Kidney (tissue), 14 donors: ENCODE results near the gene SLC25A12. TPM values are rescaled to one million over a fixed set of nuclear protein-coding genes. Genes with fewer than 3 reads are reported as not detected.

Experiments
- DNase-seq, 5 donors: peaks; one replicate each; pipeline ENCODE4 v3.0.0-alpha.2; 2013 to 2020
- FAIRE-seq: peaks from 2 replicates; lab custom pipeline; 2012; peaks lifted over from hg19 to GRCh38; lab: Jason Lieb, UNC
- H3K27ac ChIP-seq, 2 donors: one replicate each; pipeline ENCODE4 v1.7.0; 2013; ENCODE audit warnings: low read depth in 2 of 2, low read length in 2 of 2, inconsistent platforms in 1 of 2
- H3K27me3 ChIP-seq: one replicate; pipeline ENCODE4 v1.7.1; 2013; ENCODE audit warnings: low read length, inconsistent platforms; ENCODE audit not compliant: control insufficient read depth, insufficient read depth
- H3K36me3 ChIP-seq, 3 donors: one replicate each; pipeline versions ENCODE4 v1.7.0 to v1.7.1; 2013; ENCODE audit warnings: low read length in 3 of 3, control low read depth in 1 of 3, inconsistent platforms in 1 of 3; ENCODE audit not compliant: insufficient read depth in 3 of 3, control insufficient read depth in 2 of 3
- H3K4me1 ChIP-seq, 3 donors: one replicate each; pipeline versions ENCODE4 v1.7.0 to v1.7.1; 2013; ENCODE audit warnings: low read length in 3 of 3, inconsistent platforms in 1 of 3, low read depth in 1 of 3; ENCODE audit not compliant: control insufficient read depth in 2 of 3, insufficient read depth in 2 of 3
- H3K4me3 ChIP-seq, 3 donors: one replicate each; pipeline versions ENCODE4 v1.7.0 to v1.8.1; 2013; ENCODE audit warnings: low read length in 3 of 3, control low read depth in 1 of 3, inconsistent platforms in 1 of 3
- H3K9ac ChIP-seq, 3 donors: one replicate each; pipeline versions ENCODE4 v1.7.0 to v1.7.1; 2013; ENCODE audit warnings: low read length in 3 of 3, control low read depth in 1 of 3, inconsistent platforms in 1 of 3
- H3K9me3 ChIP-seq, 3 donors: one replicate each; pipeline versions ENCODE4 v1.7.0 to v1.7.1; 2013; ENCODE audit warnings: low read length in 3 of 3, control low read depth in 1 of 3, inconsistent platforms in 1 of 3; ENCODE audit not compliant: control insufficient read depth in 2 of 3, insufficient read depth in 1 of 3
- intact Hi-C: fragments of 100-400 bp; cut with DNase I; formaldehyde crosslinking; loops from one replicate; pipeline ENCODE4 v1.11.1; 2022
- polyA plus RNA-seq: library from polyadenylated mRNA; stranded (reverse); fragments of 350-450 nt; fragmentation: Illumina TruSeq; extraction: RNeasy Lipid Tissue Mini Kit (QIAGEN cat#74804); gene quantifications from one replicate; pipeline ENCODE4 v1.2.3, GENCODE V29; 2014; ENCODE audit warnings: low read depth, low replicate concordance; ENCODE audit not compliant: insufficient read depth
- total RNA-seq: library from RNA; stranded (reverse); fragmentation: NEBNext Ultra II Directional; extraction: Animal tissue kit (Norgen Biotek cat#: 25700); gene quantifications from one replicate; pipeline ENCODE4 v1.2.1, GENCODE V29; 2021
- TF ChIP-seq, protein P1 (sequence below): IDR thresholded peaks from 3 replicates; pipeline ENCODE4 v1.5.1; 2012; ENCODE audit warnings: mild to moderate bottlenecking, moderate library complexity, borderline replicate concordance; ENCODE audit not compliant: insufficient read depth; ENCODE audit errors: extremely low read depth
- donor health status: control.
- donor health status: control.
- donor health status: control.
- donor health status: control.
- donor health status: control.
- donor health status: DM: yes; HTN: yes; CAD: no.
- donor health status: Normal renal cell carcinoma (clear cell type).

Gene SLC25A12
- total and polyA plus RNA-seq, 2 donors from 2014 or later = 21.8 to 24.8 TPM

GRCh38 chr2:171754254-171754939 lies 139.6 kb downstream of the SLC25A12 start:
- TF ChIP-seq, protein P1, sequence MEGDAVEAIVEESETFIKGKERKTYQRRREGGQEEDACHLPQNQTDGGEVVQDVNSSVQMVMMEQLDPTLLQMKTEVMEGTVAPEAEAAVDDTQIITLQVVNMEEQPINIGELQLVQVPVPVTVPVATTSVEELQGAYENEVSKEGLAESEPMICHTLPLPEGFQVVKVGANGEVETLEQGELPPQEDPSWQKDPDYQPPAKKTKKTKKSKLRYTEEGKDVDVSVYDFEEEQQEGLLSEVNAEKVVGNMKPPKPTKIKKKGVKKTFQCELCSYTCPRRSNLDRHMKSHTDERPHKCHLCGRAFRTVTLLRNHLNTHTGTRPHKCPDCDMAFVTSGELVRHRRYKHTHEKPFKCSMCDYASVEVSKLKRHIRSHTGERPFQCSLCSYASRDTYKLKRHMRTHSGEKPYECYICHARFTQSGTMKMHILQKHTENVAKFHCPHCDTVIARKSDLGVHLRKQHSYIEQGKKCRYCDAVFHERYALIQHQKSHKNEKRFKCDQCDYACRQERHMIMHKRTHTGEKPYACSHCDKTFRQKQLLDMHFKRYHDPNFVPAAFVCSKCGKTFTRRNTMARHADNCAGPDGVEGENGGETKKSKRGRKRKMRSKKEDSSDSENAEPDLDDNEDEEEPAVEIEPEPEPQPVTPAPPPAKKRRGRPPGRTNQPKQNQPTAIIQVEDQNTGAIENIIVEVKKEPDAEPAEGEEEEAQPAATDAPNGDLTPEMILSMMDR = no peak
- Histone ChIP-seq H3K36me3 (peaks cover 0 to 15% (median 8%) of the 10 kb centered on the region in 3 donors), H3K4me1 (no peaks in the 10 kb centered on the region), H3K27me3 (no peaks in the 10 kb centered on the region), H3K27ac (no peak overlapping the region), H3K4me3 (no peak overlapping the region), H3K9me3 (no peaks in the 10 kb centered on the region), H3K9ac (no peak overlapping the region)
- DNase-seq (no peak), FAIRE-seq (no peak)
- intact Hi-C loops = no loop called here

- Histone ChIP-seq H3K9ac (no peak overlapping the region), H3K4me3 (no peak overlapping the region), H3K27ac (no peak overlapping the region), H3K9me3 (no peaks in the 10 kb centered on the region), H3K4me1 (no peaks in the 10 kb centered on the region), H3K27me3 (no peaks in the 10 kb centered on the region), H3K36me3 (peaks cover 4 to 30% (median 20%) of the 10 kb centered on the region in 3 donors)
- DNase-seq (no peak), FAIRE-seq (no peak)
- TF ChIP-seq, protein P1 = no peak
- intact Hi-C loops = no loop called here
Measured at GRCh38 chr2:171747371-171747770, 146.7 kb downstream of the SLC25A12 start.

GRCh38 chr2:171745806-171746205 lies 148.2 kb downstream of the SLC25A12 start:
- TF ChIP-seq, protein P1 = no peak
- Histone ChIP-seq H3K36me3 (peaks cover 4 to 21% (median 17%) of the 10 kb centered on the region in 3 donors), H3K4me1 (no peaks in the 10 kb centered on the region), H3K9me3 (no peaks in the 10 kb centered on the region), H3K4me3 (no peak overlapping the region), H3K27me3 (no peaks in the 10 kb centered on the region), H3K9ac (no peak overlapping the region), H3K27ac (no peak overlapping the region)
- DNase-seq (no peak), FAIRE-seq (no peak)
- intact Hi-C loops = no loop called here
